ENCODE results near the gene CACNA1C.
A peak's percentile ranks its signal among the peaks of the same experiment; 100 is the strongest.

Gene CACNA1C

DNA sequence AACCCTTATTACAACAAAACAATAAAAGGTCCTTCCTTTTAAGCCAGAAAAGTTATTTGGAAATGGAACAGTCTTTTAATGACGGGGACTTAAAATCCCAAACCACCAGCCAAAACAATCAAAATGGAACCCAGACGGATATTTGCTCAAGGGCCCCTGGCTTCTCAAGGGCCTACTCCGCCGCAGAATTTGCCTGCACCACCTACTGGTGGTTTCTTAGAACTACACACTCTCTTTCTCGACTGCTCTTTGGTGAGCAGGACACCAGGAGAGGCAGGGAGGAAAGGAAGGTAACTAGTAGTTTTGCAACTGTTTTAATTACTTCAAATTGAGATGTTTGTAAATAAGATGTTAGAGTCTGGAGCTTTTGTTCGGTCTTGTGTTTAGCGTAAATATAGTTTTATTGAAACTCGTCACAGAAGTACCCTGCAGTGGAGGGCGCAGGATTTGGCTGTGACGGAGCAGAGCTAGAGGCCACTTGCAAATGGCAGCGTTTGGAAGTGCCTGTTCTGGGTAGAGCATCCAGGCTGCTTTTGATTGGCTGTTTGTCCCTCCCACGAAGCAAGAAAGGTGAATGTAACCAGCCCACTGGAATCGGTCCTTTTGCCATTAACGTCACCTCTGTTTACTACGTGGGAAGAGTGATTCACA, 238.5 kb downstream of the CACNA1C start:
- peaks cover 18% of the 10 kb centered on the region for H3K4me1 Mint-ChIP-seq (ENCODE audit: low read depth)

GRCh38 chr12:2291947-2292346, 239.2 kb downstream of the CACNA1C start:
- H3K4me3 Mint-ChIP-seq = no peak overlapping the region
- no peaks in the 10 kb centered on the region for H3K36me3 Mint-ChIP-seq
- no peaks in the 10 kb centered on the region for H3K9me3 Mint-ChIP-seq (ENCODE audit: low read depth)
- H3K4me1 Mint-ChIP-seq (ENCODE audit: low read depth) = peaks cover 21% of the 10 kb centered on the region
- no peaks in the 10 kb centered on the region for H3K27me3 Mint-ChIP-seq
- H3K27ac Mint-ChIP-seq = no peak overlapping the region

More for the DNA sequence above, 238.5 kb downstream of the CACNA1C start:
- no peaks in the 10 kb centered on the region for H3K9me3 Mint-ChIP-seq (ENCODE audit: low read depth)
- no peak overlapping the region for H3K27ac Mint-ChIP-seq
- no peaks in the 10 kb centered on the region for H3K27me3 Mint-ChIP-seq
- H3K36me3 Mint-ChIP-seq = no peaks in the 10 kb centered on the region
- H3K4me3 Mint-ChIP-seq = no peak overlapping the region

DNA sequence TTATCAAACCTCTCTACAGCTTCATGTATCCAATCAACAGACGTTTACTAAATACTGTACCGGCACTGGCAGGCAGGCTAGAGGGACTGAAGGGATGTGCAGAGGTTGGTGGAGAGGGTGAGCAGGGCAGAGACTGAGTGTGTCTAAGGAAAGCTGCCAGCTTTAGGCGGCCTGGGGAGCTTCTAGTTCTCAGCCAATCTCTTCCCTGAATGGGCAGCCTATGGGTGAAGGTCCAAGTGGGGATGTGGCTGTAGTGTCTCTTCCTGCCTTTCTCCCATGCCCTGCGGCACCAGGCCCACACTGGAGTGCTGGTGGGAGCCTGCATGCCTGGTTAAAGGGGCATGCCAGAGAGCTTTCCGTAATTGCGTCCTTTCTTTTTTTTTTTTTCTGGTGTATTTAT, 239.8 kb downstream of the CACNA1C start:
- Mint-ChIP-seq H3K4me3 (no peak overlapping the region), H3K27ac (no peak overlapping the region), H3K27me3 (no peaks in the 10 kb centered on the region), H3K9me3 (ENCODE audit: low read depth) (no peaks in the 10 kb centered on the region), H3K4me1 (ENCODE audit: low read depth) (peaks cover 22% of the 10 kb centered on the region), H3K36me3 (no peaks in the 10 kb centered on the region)

GRCh38 chr12:2294651-2295475, 242.1 kb downstream of the CACNA1C start:
- Mint-ChIP-seq H3K27me3 (no peaks in the 10 kb centered on the region), H3K4me1 (ENCODE audit: low read depth) (peaks cover 36% of the 10 kb centered on the region), H3K9me3 (ENCODE audit: low read depth) (no peaks in the 10 kb centered on the region), H3K4me3 (peak overlapping the region; percentile 1), H3K36me3 (no peaks in the 10 kb centered on the region), H3K27ac (no peak overlapping the region)

- peaks cover 39% of the 10 kb centered on the region for H3K4me1 Mint-ChIP-seq (ENCODE audit: low read depth)
- H3K9me3 Mint-ChIP-seq (ENCODE audit: low read depth) = no peaks in the 10 kb centered on the region
- no peaks in the 10 kb centered on the region for H3K27me3 Mint-ChIP-seq
- H3K27ac Mint-ChIP-seq = no peak overlapping the region
- H3K4me3 Mint-ChIP-seq = no peak overlapping the region
- H3K36me3 Mint-ChIP-seq = no peaks in the 10 kb centered on the region
These were observed 243.2 kb downstream of the CACNA1C start for GRCh38 chr12:2295941-2296461.

- no peak overlapping the region for H3K4me3 Mint-ChIP-seq
- no peaks in the 10 kb centered on the region for H3K9me3 Mint-ChIP-seq (ENCODE audit: low read depth)
- H3K36me3 Mint-ChIP-seq = no peaks in the 10 kb centered on the region
- H3K4me1 Mint-ChIP-seq (ENCODE audit: low read depth) = peaks cover 39% of the 10 kb centered on the region
- H3K27me3 Mint-ChIP-seq = no peaks in the 10 kb centered on the region
- H3K27ac Mint-ChIP-seq = no peak overlapping the region
These were observed 244.2 kb downstream of the CACNA1C start for GRCh38 chr12:2297004-2297403.

DNA sequence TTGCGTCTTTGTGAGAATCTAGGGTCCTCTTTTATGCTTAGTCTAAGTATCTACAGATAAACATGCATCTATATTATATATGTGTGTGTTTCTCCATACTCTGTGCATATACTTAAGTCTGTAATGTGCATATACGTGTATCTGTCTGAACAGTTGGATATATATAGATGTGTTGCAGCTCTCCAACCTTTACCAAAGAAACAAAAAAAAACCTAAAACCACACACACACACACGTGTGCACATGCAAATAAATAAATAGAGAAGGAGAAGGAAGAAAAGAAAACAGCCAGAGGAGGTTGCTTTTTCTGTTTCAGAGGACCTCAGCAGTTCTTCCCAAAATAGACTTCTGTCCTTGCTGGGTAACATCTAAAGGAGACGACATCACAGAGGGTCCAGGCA, 244.9 kb downstream of the CACNA1C start:
- Mint-ChIP-seq H3K27me3 (no peaks in the 10 kb centered on the region), H3K36me3 (no peaks in the 10 kb centered on the region), H3K27ac (no peak overlapping the region), H3K4me3 (no peak overlapping the region), H3K9me3 (ENCODE audit: low read depth) (no peaks in the 10 kb centered on the region), H3K4me1 (ENCODE audit: low read depth) (peaks cover 39% of the 10 kb centered on the region)

- H3K4me1 Mint-ChIP-seq (ENCODE audit: low read depth) = peaks cover 39% of the 10 kb centered on the region
- H3K9me3 Mint-ChIP-seq (ENCODE audit: low read depth) = no peaks in the 10 kb centered on the region
- no peaks in the 10 kb centered on the region for H3K36me3 Mint-ChIP-seq
- H3K27me3 Mint-ChIP-seq = no peaks in the 10 kb centered on the region
- no peak overlapping the region for H3K27ac Mint-ChIP-seq
- H3K4me3 Mint-ChIP-seq = no peak overlapping the region
These were observed 245.9 kb downstream of the CACNA1C start for GRCh38 chr12:2298556-2299200.

- Mint-ChIP-seq H3K27ac (no peak overlapping the region), H3K36me3 (no peaks in the 10 kb centered on the region), H3K27me3 (no peaks in the 10 kb centered on the region), H3K4me3 (no peak overlapping the region), H3K4me1 (ENCODE audit: low read depth) (peaks cover 36% of the 10 kb centered on the region), H3K9me3 (ENCODE audit: low read depth) (no peaks in the 10 kb centered on the region)
These were observed 246.4 kb downstream of the CACNA1C start for GRCh38 chr12:2299206-2299605.

- H3K27me3 Mint-ChIP-seq = no peaks in the 10 kb centered on the region
These were observed 247.4 kb downstream of the CACNA1C start for GRCh38 chr12:2300168-2300567.

GRCh38 chr12:2300886-2301285, 248.1 kb downstream of the CACNA1C start:
- Mint-ChIP-seq H3K9me3 (ENCODE audit: low read depth) (no peaks in the 10 kb centered on the region), H3K27me3 (no peaks in the 10 kb centered on the region), H3K36me3 (no peaks in the 10 kb centered on the region), H3K27ac (no peak overlapping the region), H3K4me1 (ENCODE audit: low read depth) (peaks cover 23% of the 10 kb centered on the region), H3K4me3 (no peak overlapping the region)

More at GRCh38 chr12:2300168-2300567, 247.4 kb downstream of the CACNA1C start:
- Mint-ChIP-seq H3K36me3 (no peaks in the 10 kb centered on the region), H3K9me3 (ENCODE audit: low read depth) (no peaks in the 10 kb centered on the region), H3K4me1 (ENCODE audit: low read depth) (peaks cover 26% of the 10 kb centered on the region), H3K4me3 (no peak overlapping the region), H3K27ac (no peak overlapping the region)

DNA sequence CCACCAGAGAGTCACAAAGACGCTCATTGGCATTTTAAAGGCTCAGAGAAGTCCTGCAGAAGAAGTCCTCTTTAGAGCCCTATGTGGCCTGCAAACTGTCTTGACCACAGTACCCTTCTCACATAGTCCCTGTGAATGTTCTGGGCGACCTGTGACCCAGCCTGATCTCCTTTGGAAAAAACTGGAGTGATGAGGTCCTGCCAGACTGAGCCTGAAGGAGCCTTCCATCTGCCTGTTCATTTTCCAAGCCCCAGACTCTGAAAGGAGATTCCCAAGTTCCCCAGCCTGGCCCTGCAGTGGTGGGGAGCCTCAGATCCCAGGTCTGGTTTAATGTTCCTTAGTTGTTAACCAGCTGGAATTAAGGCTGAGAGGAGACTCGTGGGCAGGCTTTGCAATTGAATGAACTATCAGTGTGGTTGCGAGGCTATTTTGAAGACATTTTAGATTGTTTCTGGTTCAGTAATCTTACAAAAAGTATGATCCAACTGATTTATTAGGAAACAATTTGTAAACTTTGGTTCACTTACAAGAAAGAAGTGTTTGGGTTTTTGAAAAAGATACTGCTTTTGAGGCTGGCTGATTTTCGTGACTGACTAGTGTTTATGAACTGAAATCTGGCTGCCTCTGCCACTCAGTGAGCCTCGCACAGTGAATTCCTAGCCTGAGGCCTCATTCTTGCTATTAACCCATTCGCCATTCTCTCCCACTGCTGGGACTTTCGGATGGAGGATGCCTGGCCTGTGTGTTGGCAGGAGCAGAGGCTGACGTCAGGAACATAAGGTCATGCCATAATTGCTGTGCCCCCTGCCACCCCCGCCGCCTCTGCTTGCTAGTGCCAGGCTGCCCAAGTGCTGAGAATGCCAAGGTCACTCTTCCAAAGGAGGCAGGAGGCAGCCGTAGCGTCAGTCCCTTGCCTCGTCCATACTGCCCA, 249.0 kb downstream of the CACNA1C start:
- H3K27ac Mint-ChIP-seq = no peak overlapping the region
- no peaks in the 10 kb centered on the region for H3K36me3 Mint-ChIP-seq
- no peaks in the 10 kb centered on the region for H3K9me3 Mint-ChIP-seq (ENCODE audit: low read depth)
- no peaks in the 10 kb centered on the region for H3K27me3 Mint-ChIP-seq
- H3K4me3 Mint-ChIP-seq = no peak overlapping the region
- H3K4me1 Mint-ChIP-seq (ENCODE audit: low read depth) = peaks cover 17% of the 10 kb centered on the region

- Mint-ChIP-seq H3K4me3 (no peak overlapping the region), H3K36me3 (no peaks in the 10 kb centered on the region), H3K27ac (no peak overlapping the region), H3K27me3 (no peaks in the 10 kb centered on the region), H3K4me1 (ENCODE audit: low read depth) (peaks cover 15% of the 10 kb centered on the region), H3K9me3 (ENCODE audit: low read depth) (no peaks in the 10 kb centered on the region)
These were observed 250.2 kb downstream of the CACNA1C start for GRCh38 chr12:2302711-2303580.

Measured in activated naive CD8-positive, alpha-beta T cell (primary cell).